ENCODE results near the gene C14orf119. TPM values are rescaled to one million over a fixed set of nuclear protein-coding genes. Genes with fewer than 3 reads are reported as not detected.

C14orf119 gene
- total RNA-seq, 4 donors from 2014 or later: 21.3 to 37.1 (median 28.9) TPM

DNA sequence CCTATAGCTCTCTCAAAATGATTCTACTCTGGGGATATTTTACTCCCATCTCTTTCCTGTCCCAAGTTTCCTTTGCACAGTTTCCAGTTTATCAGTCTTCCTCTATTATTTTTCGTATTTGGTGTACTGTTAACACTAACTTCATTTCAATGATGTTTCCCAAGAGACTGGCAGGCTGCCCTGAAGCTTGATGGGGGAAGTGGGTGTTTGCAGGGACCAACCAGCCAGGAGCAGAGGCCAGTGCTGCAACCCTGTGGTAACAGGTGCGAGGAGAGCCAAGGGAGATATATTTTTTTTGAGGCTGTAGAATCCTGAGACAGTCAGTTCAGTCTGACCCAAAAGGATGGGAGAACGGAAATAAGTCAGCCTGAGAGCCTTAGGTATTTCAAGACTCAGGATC lies 35.6 kb downstream of the C14orf119 start:
- 74 to 77% methylated on average over 3 of the region's 3 CpGs for WGBS, 2 donors
- TF ChIP-seq POLR2A (IDR thresholded peaks at IDR 0.05): no peak
- TF ChIP-seq, protein P1, sequence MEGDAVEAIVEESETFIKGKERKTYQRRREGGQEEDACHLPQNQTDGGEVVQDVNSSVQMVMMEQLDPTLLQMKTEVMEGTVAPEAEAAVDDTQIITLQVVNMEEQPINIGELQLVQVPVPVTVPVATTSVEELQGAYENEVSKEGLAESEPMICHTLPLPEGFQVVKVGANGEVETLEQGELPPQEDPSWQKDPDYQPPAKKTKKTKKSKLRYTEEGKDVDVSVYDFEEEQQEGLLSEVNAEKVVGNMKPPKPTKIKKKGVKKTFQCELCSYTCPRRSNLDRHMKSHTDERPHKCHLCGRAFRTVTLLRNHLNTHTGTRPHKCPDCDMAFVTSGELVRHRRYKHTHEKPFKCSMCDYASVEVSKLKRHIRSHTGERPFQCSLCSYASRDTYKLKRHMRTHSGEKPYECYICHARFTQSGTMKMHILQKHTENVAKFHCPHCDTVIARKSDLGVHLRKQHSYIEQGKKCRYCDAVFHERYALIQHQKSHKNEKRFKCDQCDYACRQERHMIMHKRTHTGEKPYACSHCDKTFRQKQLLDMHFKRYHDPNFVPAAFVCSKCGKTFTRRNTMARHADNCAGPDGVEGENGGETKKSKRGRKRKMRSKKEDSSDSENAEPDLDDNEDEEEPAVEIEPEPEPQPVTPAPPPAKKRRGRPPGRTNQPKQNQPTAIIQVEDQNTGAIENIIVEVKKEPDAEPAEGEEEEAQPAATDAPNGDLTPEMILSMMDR (IDR thresholded peaks at IDR 0.05): no peak
- Histone ChIP-seq H3K27ac (no peak overlapping the region), H3K27me3 (no peaks in the 10 kb centered on the region), H3K9me3 (no peaks in the 10 kb centered on the region), H3K36me3 (peaks cover 0 to 16% of the 10 kb centered on the region in 2 donors), H3K4me1 (no peaks in the 10 kb centered on the region), H3K4me3 (replicated peaks in 1 of 3) (no peak overlapping the region)
- intact Hi-C loops (cut with DNase I): no loop called here
- no peak for DNase-seq

DNA sequence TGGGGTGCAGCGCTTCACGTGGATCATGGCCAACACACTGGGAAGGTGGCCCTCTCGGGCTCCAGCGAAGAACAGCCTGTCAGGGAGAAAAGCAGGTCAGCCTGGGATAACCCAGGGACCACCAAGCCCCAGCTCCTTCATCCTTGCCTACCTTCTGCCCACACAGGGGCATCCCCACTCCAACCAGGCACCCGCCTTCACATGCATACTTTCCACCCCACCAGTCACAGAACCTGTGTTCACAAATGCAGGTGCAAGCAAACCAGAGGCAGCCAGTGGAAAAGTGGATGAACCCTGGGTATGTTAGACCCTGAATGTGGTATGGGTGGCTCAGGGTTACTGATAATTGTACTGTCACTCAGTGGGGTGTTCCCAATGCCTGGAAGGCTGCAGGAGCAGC lies 36.2 kb downstream of the C14orf119 start:
- WGBS, 2 donors: 50 to 67% methylated on average over 3 to 5 of the region's 5 CpGs
- no peaks in the 10 kb centered on the region for H3K27me3 ChIP-seq
- no peak overlapping the region for H3K4me3 ChIP-seq (replicated peaks in 1 of 3)
- no peak for DNase-seq
- no peak overlapping the region for H3K27ac ChIP-seq
- peaks cover 0 to 16% of the 10 kb centered on the region in 2 donors for H3K36me3 ChIP-seq
- H3K4me1 ChIP-seq: no peaks in the 10 kb centered on the region
- TF ChIP-seq, protein P1 (IDR thresholded peaks at IDR 0.05): no peak
- TF ChIP-seq POLR2A (IDR thresholded peaks at IDR 0.05): no peak
- H3K9me3 ChIP-seq: no peaks in the 10 kb centered on the region
- intact Hi-C loops (cut with DNase I): no loop called here

DNA sequence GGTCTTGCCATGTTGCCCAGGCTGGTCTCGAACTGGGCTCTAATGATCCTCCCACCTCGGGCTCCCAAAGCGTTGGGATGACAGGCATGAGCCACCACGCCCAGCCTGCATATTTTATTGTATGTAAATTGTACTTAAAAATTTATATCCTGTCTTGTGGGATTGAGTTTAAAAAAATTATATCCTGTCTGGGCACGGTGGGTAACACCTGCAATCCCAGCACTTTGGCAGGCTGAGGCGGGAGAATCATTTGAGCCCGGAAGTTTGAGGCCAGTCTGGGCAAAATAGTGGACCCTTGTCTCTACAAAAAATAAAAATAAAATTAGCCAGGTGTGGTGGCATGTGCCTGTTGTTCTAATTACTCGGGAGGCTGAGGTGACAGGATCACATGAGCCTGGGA lies 37.7 kb downstream of the C14orf119 start:
- intact Hi-C loops (cut with DNase I): no loop called here
- H3K4me3 ChIP-seq (replicated peaks in 1 of 3): no peak overlapping the region
- DNase-seq: no peak
- H3K9me3 ChIP-seq: no peaks in the 10 kb centered on the region
- no peaks in the 10 kb centered on the region for H3K4me1 ChIP-seq
- no peaks in the 10 kb centered on the region for H3K27me3 ChIP-seq
- WGBS, 2 donors: 89 to 90% methylated on average over 8 of the region's 8 CpGs
- no peak for TF ChIP-seq POLR2A (IDR thresholded peaks at IDR 0.05)
- TF ChIP-seq, protein P1 (IDR thresholded peaks at IDR 0.05): no peak
- peaks cover 0 to 12% of the 10 kb centered on the region in 2 donors for H3K36me3 ChIP-seq
- H3K27ac ChIP-seq: no peak overlapping the region

DNA sequence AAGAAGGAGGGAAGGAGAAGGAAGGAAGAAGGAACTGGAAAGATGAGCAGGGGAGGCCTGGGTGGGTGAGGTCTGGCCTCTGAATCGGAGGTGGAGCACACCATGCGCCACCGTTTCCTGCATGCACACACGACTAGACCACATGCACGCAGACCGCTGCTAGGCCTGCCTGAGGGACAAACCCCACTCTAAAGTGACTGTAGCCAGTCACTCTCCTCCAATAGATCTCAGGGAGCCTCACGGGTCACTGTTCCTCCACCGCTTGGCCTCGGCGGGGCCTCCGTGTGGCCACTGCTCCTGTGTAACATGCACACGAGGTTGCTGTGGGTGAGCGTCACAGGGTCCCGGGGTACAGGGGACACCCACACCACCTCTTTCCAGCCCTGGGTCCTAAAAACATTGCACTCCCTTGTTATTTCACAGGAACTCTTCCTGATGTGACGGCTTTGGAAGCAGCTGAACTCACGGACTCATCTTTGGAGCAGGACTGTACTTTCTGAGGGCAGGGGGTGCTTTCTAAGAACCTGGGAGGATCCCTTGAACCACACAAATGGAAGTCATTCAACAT lies 41.3 kb downstream of the C14orf119 start:
- no peaks in the 10 kb centered on the region for H3K9me3 ChIP-seq
- H3K4me1 ChIP-seq: peaks cover 0 to 1% of the 10 kb centered on the region in 2 donors
- 90 to 93% methylated on average over 16 of the region's 16 CpGs for WGBS, 2 donors
- DNase-seq: no peak
- no peak for TF ChIP-seq POLR2A (IDR thresholded peaks at IDR 0.05)
- TF ChIP-seq, protein P1 (IDR thresholded peaks at IDR 0.05): no peak
- H3K4me3 ChIP-seq (replicated peaks in 1 of 3): no peak overlapping the region
- H3K27ac ChIP-seq: no peak overlapping the region
- peaks cover 11 to 14% of the 10 kb centered on the region in 2 donors for H3K36me3 ChIP-seq
- no peaks in the 10 kb centered on the region for H3K27me3 ChIP-seq
- intact Hi-C loops (cut with DNase I): no loop called here

DNA sequence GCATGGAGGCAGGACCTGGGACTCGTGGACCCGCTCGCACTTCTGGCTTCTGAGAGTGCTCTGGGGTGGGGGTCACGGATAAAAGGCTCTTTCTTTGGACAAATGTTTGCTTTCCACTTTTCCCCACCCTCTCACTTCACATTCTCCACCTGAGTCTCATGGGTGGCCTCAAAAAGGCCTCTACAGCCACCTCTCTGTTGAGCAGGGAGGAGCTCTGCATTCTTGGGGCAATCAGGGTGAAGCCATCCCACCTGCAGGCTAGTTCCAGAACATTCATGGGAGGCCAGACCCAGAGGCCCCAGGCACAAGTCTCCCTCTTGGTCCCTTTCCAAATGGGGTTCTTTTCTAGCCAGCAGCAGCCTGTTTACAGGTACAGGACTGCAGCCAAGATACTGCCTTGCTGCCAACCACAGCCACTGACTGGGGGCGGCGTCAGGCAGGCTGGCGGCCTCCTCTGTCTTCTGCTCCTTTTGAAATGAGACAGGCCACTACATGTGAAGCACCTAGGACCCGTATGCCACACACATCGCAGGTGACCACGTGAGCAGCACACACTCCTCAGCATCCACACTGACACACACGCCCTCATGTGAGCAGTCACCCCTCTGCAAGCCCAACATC lies 42.0 kb downstream of the C14orf119 start:
- no peak for DNase-seq
- intact Hi-C loops (cut with DNase I): no loop called here

More for the DNA sequence above, 42.0 kb downstream of the C14orf119 start:
- peaks cover 11 to 14% of the 10 kb centered on the region in 2 donors for H3K36me3 ChIP-seq
- no peak overlapping the region for H3K27ac ChIP-seq
- WGBS, 2 donors: 81 to 88% methylated on average over 11 of the region's 11 CpGs
- no peaks in the 10 kb centered on the region for H3K9me3 ChIP-seq
- peaks cover 0 to 8% of the 10 kb centered on the region in 2 donors for H3K4me1 ChIP-seq
- TF ChIP-seq, protein P1 (IDR thresholded peaks at IDR 0.05): no peak
- H3K4me3 ChIP-seq (replicated peaks in 1 of 3): no peak overlapping the region
- no peaks in the 10 kb centered on the region for H3K27me3 ChIP-seq

Data from thyroid gland (tissue), 4 donors.